Hindlimb muscle (tissue), 1 donor: Measurements from ENCODE around the gene FANCL. TPM values are rescaled to one million over a fixed set of nuclear protein-coding genes. Genes with fewer than 3 reads are reported as not detected.
"Not testable (repeated sequence)": the region's sequence is repeated elsewhere in the genome, so short reads cannot be mapped to it uniquely, and the experiment has no call there.

Experiments
- DNase-seq: peaks from one replicate; pipeline ENCODE4 v3.0.0-alpha.2; 2013
- polyA plus RNA-seq: library from polyadenylated mRNA; unstranded; fragments of 120-200 nt; gene quantifications from one replicate; pipeline ENCODE4 v1.2.1, GENCODE V29; 2013; ENCODE audit not compliant: insufficient read length

The FANCL gene
- 24.6 TPM for polyA plus RNA-seq

- peak; percentile 93 for DNase-seq
Observed at GRCh38 chr2:58240670-58241545, at the start of gene FANCL. TSS of gene FANCL (minus strand) at chr2:58241325. CDS start at chr2:58241313, 12 bp downstream.

- no peak for DNase-seq
Observed at GRCh38 chr2:58289029-58289428, 47.9 kb upstream of the FANCL start.

DNA sequence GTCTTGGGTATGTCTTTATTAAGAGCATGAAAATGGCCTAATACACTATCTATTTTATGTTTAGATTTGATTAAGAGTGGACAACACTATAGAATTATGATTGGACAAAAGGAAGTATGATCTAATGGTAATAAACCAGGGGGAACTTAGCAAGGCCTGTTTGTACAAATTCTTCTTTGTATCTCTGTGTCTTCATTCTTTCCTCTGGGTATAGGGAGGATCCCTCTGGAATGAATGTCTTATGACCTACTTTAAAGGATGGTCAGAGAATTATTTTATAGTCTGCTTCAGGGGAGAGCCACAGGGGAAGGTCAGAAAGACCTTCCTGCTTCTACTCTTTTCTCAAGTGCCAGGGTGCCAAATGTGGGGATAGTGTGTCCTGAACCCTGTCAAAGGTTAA, 42.8 kb upstream of the FANCL start:
- no peak for DNase-seq

DNA sequence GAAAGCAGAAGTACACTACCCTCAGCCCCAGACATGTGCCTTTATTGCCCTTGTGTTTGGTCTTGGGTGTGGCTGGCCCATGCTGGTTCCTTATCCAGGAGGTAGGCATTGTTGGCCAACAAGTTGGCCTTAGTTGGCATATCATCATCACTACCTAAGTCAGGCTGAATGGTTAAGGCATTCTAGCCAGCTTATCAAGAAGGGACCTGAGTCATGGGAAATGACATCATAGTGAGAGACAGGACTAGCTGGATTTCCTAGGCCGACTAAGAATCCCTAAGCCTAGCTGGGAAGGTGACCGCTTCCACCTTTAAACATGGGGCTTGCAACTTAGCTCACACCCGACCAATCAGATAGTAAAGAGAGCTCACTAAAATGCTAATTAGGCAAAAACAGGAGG, 34.0 kb upstream of the FANCL start:
- not testable (repeated sequence) for DNase-seq

DNA sequence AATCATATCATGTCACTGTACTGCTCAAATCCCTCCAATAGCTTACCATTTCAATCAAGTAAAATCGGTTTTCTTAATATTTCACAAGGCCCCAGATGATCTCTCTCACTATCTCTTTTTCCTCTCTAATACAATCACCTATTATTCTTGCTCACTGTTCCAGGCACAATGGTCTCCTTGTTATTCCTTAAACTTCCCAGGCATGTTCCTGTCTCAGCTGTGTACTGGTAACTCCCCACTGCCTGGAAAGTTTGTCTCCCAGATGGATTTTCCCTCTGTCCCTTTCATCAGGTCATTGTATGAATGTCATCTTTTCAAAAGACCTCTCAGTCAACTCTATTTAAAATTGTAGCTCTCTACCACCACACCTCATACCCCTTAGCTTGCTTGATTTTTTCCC, 30.7 kb upstream of the FANCL start:
- DNase-seq = no peak

GRCh38 chr2:58268685-58269084, 27.6 kb upstream of the FANCL start:
- no peak for DNase-seq

GRCh38 chr2:58266211-58266610, 25.1 kb upstream of the FANCL start:
- no peak for DNase-seq

DNA sequence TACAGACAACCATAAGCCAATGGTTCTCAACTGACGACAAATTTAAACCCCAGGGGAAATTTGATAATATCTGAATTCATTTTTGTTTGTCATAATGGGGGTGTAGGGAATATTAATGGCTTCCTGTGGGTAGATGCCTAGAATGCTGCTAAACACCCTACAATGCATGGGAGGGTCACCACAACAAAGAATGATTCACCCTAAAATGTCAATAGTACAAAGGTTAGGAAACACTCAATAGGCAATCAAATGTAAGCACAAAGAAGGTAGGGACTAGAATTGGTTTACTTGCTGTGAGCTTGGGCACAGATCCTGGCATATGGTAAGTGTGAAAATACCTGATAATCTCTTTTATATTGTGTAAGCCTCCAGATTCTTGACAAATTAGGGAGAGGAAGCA, 20.1 kb upstream of the FANCL start:
- no peak for DNase-seq

- not testable (repeated sequence) for DNase-seq
Observed at GRCh38 chr2:58258456-58258855, 17.3 kb upstream of the FANCL start.

DNA sequence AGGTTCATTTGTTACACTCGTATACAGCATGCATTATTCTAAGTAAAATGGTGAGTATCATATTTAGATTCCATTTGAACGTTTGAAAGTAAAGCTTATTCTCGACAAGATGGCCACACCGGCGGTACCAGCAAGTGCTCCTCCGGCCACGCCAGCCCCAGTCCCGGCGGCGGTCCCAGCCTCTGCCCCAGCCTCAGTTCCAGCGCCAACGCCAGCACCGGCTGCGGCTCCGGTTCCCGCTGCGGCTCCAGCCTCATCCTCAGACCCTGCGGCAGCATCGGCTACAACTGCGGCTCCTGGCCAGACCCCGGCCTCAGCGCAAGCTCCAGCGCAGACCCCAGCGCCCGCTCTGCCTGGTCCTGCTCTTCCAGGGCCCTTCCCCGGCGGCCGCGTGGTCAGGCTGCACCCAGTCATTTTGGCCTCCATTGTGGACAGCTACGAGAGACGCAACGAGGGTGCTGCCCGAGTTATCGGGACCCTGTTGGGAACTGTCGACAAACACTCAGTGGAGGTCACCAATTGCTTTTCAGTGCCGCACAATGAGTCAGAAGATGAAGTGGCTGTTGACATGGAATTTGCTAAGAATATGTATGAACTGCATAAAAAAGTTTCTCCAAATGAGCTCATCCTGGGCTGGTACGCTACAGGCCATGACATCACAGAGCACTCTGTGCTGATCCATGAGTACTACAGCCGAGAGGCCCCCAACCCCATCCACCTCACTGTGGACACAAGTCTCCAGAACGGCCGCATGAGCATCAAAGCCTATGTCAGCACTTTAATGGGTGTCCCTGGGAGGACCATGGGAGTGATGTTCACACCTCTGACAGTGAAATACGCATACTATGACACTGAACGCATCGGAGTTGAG, 10.4 kb upstream of the FANCL start:
- not testable (repeated sequence) for DNase-seq

DNA sequence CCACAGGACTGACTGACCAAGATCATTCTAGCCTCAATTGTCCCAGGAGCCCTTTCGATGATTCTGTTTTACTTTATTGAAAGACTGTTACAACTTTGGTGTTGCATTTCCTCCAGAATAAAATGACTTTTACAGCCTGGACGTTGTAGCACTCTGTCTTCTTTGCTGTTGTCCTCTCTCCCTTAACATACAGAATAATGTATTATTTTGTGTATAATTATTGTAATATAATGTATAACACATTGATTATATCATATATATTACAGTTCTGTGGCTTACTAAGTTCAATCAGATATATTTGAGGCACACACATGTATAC, 380 bp upstream of the FANCL start:
- DNase-seq = no peak

DNA sequence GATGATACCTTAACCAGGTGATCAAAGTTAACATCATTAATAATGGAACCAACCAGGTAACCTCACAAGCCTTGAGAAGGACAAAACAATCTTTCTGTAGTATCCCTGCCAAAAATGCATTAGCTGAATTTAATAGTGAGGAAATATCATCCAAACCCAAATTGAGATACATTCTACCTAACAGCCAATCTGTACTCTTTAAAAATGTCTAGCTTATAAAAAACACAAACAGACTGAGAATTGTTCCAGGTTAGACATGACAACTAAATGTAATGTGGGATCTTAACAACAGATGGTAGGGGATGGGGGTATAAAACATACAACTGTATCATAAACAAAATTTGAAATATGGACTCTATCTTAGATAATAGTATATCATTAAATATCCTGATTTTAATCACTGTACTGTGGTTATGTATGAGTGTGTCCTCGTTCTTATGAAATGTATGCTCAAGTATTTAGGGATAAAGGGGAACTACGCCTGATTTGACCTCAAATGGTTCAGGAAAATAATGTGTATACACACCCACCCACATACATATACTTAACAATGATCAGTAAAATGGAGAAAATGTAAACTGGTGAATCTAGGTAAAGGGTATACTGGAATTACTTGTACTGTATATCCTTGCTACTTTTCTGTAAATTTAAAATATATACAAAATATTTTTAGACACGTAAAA, 1.7 kb downstream of the FANCL start:
- no peak for DNase-seq

DNA sequence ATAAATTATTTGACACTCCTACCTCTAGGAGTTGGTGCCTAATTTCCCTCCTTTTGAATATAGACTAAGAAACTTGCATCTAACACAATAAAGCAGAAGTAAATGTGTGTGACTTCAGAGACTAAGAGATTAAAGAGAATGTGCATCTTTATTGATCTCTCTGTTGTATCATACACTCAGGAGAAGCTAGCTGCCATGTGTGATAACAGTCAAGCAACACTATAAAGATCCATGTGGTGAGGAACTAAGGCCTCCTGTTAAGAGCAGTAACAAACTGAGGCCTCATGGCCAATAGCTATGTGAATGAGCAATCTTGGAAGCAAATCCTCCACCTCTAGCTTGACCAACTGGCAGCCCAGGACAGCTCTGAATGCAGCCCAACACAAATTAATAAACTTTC, 3.4 kb downstream of the FANCL start:
- no peak for DNase-seq

DNA sequence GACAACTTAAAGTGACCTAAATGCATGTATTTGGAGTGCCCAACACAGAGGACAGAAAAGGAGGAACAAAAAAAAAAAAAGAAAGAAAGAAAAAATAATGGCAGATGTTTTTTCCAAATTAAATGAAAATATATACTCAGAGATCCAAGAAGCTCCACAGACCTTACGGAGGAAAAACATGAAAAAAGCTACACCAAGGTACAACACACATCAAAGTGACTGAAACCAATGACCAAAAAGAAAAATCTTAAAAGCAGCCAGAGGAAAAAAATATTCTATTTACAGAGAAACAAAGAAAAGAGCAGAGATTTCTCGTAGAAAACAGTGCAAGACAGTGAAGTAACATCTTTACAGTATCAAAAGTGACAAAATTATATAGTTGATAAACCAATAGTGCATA, 5.1 kb downstream of the FANCL start:
- DNase-seq = no peak

DNA sequence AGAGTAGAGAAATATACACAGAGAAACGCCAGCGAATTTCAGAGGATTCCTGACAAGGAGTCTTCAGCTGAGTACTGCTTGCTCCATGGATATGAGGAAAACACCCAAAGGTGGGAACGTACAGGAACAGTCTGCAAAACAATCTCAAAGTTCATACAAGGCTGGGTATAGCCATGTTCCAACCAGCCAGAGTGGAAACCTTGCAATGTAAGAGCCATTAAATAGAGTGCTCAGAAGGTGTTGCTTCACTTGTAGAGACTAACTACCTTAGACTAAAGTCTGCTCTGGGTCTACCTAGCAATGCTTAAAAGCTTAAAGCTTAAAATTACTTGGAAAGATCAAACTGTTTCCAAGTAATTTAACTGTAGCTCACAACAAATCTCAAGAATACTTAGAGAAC, 6.0 kb downstream of the FANCL start:
- no peak for DNase-seq

GRCh38 chr2:58228299-58228698, 12.8 kb downstream of the FANCL start:
- DNase-seq = no peak

DNA sequence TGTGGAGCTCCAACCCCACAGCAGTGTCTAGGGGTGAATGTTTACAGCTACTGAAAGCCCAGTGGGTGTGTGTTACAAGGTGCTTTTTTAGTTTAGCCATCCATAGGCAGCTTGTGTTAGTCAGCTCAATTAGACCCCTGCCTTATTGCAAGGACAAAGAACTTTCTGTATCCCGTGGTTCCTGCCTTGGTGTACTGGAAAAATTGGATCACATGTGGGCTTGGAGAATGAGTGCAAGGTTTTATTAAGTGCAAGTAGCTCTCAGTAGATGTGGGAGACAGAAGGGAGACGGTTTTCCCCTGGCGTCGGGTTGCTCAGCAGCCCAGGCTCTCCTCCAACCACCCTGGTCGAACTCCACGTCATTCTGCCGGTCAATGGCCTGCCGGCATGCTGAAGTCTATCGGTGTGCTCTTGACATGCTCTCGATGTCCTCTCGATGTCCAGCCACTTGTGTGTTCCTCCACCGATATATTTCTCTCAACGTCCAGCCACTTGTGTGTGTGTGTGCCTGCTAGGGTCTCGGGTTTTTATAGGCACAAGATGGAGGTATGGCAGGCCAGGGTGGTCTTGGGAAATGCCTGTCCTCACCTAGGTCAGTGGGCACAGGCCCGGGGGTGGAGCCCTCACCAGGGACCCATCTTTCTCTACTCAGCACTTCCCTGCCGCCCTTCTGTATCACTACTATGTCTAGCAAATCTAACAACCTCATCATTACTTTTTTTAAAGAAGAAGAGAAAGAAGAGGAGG, 13.8 kb downstream of the FANCL start:
- DNase-seq = no peak

- DNase-seq = no peak
Observed at GRCh38 chr2:58221909-58222308, 19.2 kb downstream of the FANCL start.

DNA sequence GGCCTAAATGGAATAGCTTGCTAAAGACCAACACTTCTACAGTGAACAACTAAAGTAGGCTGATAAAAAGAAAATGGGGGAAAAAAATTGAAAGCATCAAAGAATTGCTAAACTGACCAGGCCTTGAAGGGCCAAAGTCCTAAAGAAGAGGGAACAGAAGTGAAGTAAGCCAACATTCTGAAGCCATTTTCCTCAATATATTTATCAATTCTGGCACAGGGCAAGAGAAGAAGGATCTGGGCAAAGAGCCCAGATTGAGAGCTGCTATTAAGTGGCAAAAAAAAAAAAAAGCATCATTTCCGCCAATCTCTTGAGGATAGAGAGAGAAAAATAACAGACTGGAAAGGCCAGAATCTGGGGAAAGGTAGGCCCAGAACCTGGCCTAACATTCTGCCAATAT, 25.7 kb downstream of the FANCL start:
- no peak for DNase-seq

- DNase-seq = not testable (repeated sequence)
Observed at GRCh38 chr2:58210951-58211568, 30.1 kb downstream of the FANCL start.

DNA sequence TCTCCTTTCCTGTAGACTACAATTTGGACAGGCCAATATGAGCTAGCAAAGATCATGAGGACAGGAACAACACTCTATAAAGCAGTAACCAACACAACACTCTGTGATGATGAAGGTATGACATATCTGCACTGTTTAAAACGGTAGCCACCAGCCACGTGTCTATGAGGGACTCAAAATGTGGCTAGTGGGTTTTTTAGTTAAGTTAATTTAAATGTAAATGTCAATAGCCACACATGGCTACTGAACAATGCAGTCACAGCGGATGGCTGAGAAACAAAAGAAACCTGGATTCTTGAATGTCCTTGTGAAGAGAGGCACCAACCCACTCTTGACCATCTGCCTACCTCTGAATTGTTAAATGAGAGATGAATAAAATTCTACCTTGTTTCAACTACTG, 33.9 kb downstream of the FANCL start:
- DNase-seq = no peak

- DNase-seq = no peak
Observed at GRCh38 chr2:58206785-58207184, 34.3 kb downstream of the FANCL start.
